SK-N-SH treated with all-trans-retinoic acid at 6 μM for 48 hours (cell line): ENCODE measurements around the gene NKPD1.

Source experiments
- ATAC-seq: fragments of 200-7000 bp; cut with Tn5 transposase; 3 replicates; pipeline ENCODE4 v1.9.1; 2020; ENCODE audit warnings: mild to moderate bottlenecking, moderate library complexity
- ARNTL ChIP-seq: fragments of 450-650 bp; formaldehyde crosslinking; IDR thresholded peaks from 2 replicates; pipeline ENCODE4 v1.5.0; 2020; ENCODE audit warnings: low read depth, mild to moderate bottlenecking, moderate library complexity, borderline replicate concordance
- BACH2 ChIP-seq: fragments of 250-450 bp; sonication (Bioruptor Pico); IDR thresholded peaks from 2 replicates; pipeline ENCODE4 v1.9.0; 2021; ENCODE audit warnings: mild to moderate bottlenecking, borderline replicate concordance
- CREB5 ChIP-seq: fragments of 250-450 bp; sonication (Bioruptor Pico); IDR thresholded peaks from 2 replicates; pipeline ENCODE4 v1.5.1; 2020; ENCODE audit warnings: low read depth, mild to moderate bottlenecking, moderate library complexity
- CSDC2 ChIP-seq: fragments of 250-450 bp; sonication (Bioruptor Pico); IDR thresholded peaks from 2 replicates; pipeline ENCODE4 v1.5.0; 2020; ENCODE audit warnings: mild to moderate bottlenecking, moderate library complexity
- CSRNP3 ChIP-seq: fragments of 250-450 bp; sonication (Bioruptor Pico); IDR thresholded peaks from 2 replicates; pipeline ENCODE4 v1.5.1; 2021; ENCODE audit warnings: mild to moderate bottlenecking, moderate library complexity
- ESRRG ChIP-seq: fragments of 250-450 bp; sonication (Bioruptor Pico); IDR thresholded peaks from 2 replicates; pipeline ENCODE4 v1.6.1; 2021; ENCODE audit warnings: mild to moderate bottlenecking
- GLIS3 ChIP-seq: fragments of 250-450 bp; sonication (Bioruptor Pico); IDR thresholded peaks from 2 replicates; pipeline ENCODE4 v1.5.0; 2020; ENCODE audit warnings: mild to moderate bottlenecking, moderate library complexity
- OSR1 ChIP-seq: fragments of 250-450 bp; sonication (Bioruptor Pico); IDR thresholded peaks from 2 replicates; pipeline ENCODE4 v1.8.0; 2022; ENCODE audit warnings: moderate library complexity, mild to moderate bottlenecking, inconsistent platforms
- PATZ1 ChIP-seq: fragments of 250-450 bp; sonication (Bioruptor Pico); IDR thresholded peaks from 2 replicates; pipeline ENCODE4 v1.8.0; 2020; ENCODE audit warnings: mild to moderate bottlenecking, moderate library complexity, borderline replicate concordance
- POU6F1 ChIP-seq: fragments of 250-450 bp; sonication (Bioruptor Pico); IDR thresholded peaks from 2 replicates; pipeline ENCODE4 v1.8.0; 2021; ENCODE audit warnings: low read depth, mild to moderate bottlenecking, moderate library complexity, borderline replicate concordance
- PPARA ChIP-seq: fragments of 250-450 bp; sonication (Bioruptor Pico); IDR thresholded peaks from 2 replicates; pipeline ENCODE4 v1.5.0; 2020; ENCODE audit warnings: mild to moderate bottlenecking, borderline replicate concordance
- RARB ChIP-seq: fragments of 250-450 bp; sonication (Bioruptor Pico); IDR thresholded peaks from 2 replicates; pipeline ENCODE4 v1.8.0; 2021; ENCODE audit warnings: mild to moderate bottlenecking, moderate library complexity
- SNAI2 ChIP-seq: fragments of 250-450 bp; sonication (Bioruptor Pico); IDR thresholded peaks from 2 replicates; pipeline ENCODE4 v1.5.0; 2020; ENCODE audit warnings: mild to moderate bottlenecking, moderate library complexity
- TCF4 ChIP-seq: fragments of 250-450 bp; sonication (Bioruptor Pico); IDR thresholded peaks from 2 replicates; pipeline ENCODE4 v1.8.0; 2021; ENCODE audit warnings: mild to moderate bottlenecking, moderate library complexity, borderline replicate concordance
- TOX ChIP-seq: fragments of 250-450 bp; sonication (Bioruptor Pico); IDR thresholded peaks from 2 replicates; pipeline ENCODE4 v1.8.0; 2021; ENCODE audit warnings: mild to moderate bottlenecking, moderate library complexity, borderline replicate concordance
- TSHZ2 ChIP-seq: fragments of 250-450 bp; sonication (Bioruptor Pico); IDR thresholded peaks from 2 replicates; pipeline ENCODE4 v1.5.0; 2020; ENCODE audit warnings: mild to moderate bottlenecking, moderate library complexity
- ZC3H10 ChIP-seq: fragments of 250-450 bp; sonication (Bioruptor Pico); IDR thresholded peaks from 2 replicates; pipeline ENCODE4 v1.5.1; 2021; ENCODE audit warnings: mild to moderate bottlenecking, moderate library complexity
- ZFP3 ChIP-seq: fragments of 250-450 bp; sonication (Bioruptor Pico); IDR thresholded peaks from 2 replicates; pipeline ENCODE4 v1.5.0; 2020; ENCODE audit warnings: mild to moderate bottlenecking, moderate library complexity
- ZFP30 ChIP-seq: fragments of 450-650 bp; formaldehyde crosslinking; IDR thresholded peaks from 2 replicates; pipeline ENCODE4 v1.5.0; 2022; ENCODE audit warnings: mild to moderate bottlenecking, moderate library complexity
- ZNF565 ChIP-seq: fragments of 450-650 bp; formaldehyde crosslinking; conservative IDR thresholded peaks from 2 replicates; pipeline ENCODE4 v1.5.0; 2020; ENCODE audit warnings: low read depth, mild to moderate bottlenecking, moderate library complexity
- ZNF70 ChIP-seq: fragments of 450-650 bp; formaldehyde crosslinking; IDR thresholded peaks from 2 replicates; pipeline ENCODE4 v1.5.0; 2020; ENCODE audit warnings: mild to moderate bottlenecking, moderate library complexity
- ZNF8 ChIP-seq: fragments of 450-650 bp; formaldehyde crosslinking; IDR thresholded peaks from 2 replicates; pipeline ENCODE4 v1.5.0; 2020; ENCODE audit warnings: mild to moderate bottlenecking, moderate library complexity

NKPD1 gene

GRCh38 chr19:45159971-45160324, 834 bp downstream of the NKPD1 start:
- no peak for ATAC-seq
- TF ChIP-seq ZC3H10 (CRISPR knock-in tag) (no peak), TSHZ2 (CRISPR knock-in tag) (no peak), TCF4 (CRISPR knock-in tag) (no peak), PPARA (no peak), CREB5 (CRISPR knock-in tag) (no peak), ZNF70 (CRISPR knock-in tag) (no peak), SNAI2 (CRISPR knock-in tag) (no peak), BACH2 (no peak), GLIS3 (CRISPR knock-in tag) (no peak), CSDC2 (no peak), ZNF565 (no peak), ARNTL (CRISPR knock-in tag) (no peak), ESRRG (CRISPR knock-in tag) (no peak), CSRNP3 (CRISPR knock-in tag) (no peak), ZFP30 (CRISPR knock-in tag) (no peak), ZNF8 (CRISPR knock-in tag) (no peak)

- no peak for TF ChIP-seq OSR1 (CRISPR knock-in tag)
- TF ChIP-seq ZFP30 (CRISPR knock-in tag): no peak
- no peak for TF ChIP-seq ZNF565
- no peak for TF ChIP-seq RARB (CRISPR knock-in tag)
- TF ChIP-seq CREB5 (CRISPR knock-in tag): no peak
- no peak for TF ChIP-seq ZNF70 (CRISPR knock-in tag)
- TF ChIP-seq ESRRG (CRISPR knock-in tag): no peak
- no peak for TF ChIP-seq PATZ1 (CRISPR knock-in tag)
- no peak for TF ChIP-seq TCF4 (CRISPR knock-in tag)
- no peak for TF ChIP-seq ZFP3 (CRISPR knock-in tag)
- no peak for TF ChIP-seq SNAI2 (CRISPR knock-in tag)
- no peak for TF ChIP-seq ZNF8 (CRISPR knock-in tag)
- TF ChIP-seq TSHZ2 (CRISPR knock-in tag): no peak
- no peak for TF ChIP-seq POU6F1 (CRISPR knock-in tag)
- TF ChIP-seq ARNTL (CRISPR knock-in tag): no peak
- no peak for TF ChIP-seq CSRNP3 (CRISPR knock-in tag)
- TF ChIP-seq ZC3H10 (CRISPR knock-in tag): no peak
- TF ChIP-seq CSDC2: no peak
- TF ChIP-seq TOX: no peak
- no peak for TF ChIP-seq PPARA
- no peak for ATAC-seq
Measured at GRCh38 chr19:45159210-45159970, 1.4 kb downstream of the NKPD1 start.
